NT2/D1 (cell line): ENCODE results near the gene CACNG5.

ENCODE experiments used
- SUZ12 ChIP-seq: IDR thresholded peaks from 2 replicates; pipeline ENCODE4 v1.6.1; 2011; ENCODE audit not compliant: insufficient read length, insufficient read depth; ENCODE audit errors: extremely low read depth
- YY1 ChIP-seq: IDR thresholded peaks from 2 replicates; pipeline ENCODE4 v1.6.1; 2011; ENCODE audit not compliant: insufficient read length, insufficient read depth
- ZNF274 ChIP-seq: IDR thresholded peaks from 2 replicates; pipeline ENCODE4 v1.6.1; 2011; ENCODE audit warnings: mild to moderate bottlenecking, low read depth, low read length

DNA sequence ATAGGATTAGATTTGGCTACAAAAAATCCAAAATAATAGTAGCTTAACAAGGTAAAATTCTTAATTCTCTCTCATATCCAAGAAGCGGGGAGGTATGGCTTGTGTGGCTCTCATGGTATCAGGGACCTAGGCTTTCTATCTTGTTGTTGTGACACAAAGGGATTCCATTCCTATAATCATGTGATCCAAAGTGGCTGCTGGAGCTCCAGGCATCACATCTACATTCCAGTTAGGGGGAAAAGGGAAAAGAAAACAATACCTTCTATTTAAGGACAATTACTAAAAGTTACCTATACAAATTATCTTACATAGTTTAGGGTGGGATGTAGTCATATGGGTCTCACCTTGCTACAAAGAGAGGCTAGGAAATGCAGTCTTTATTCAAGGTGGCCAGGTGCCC is 82.0 kb downstream of the CACNG5 start:
- no peak for TF ChIP-seq YY1
- TF ChIP-seq SUZ12 = no peak
- no peak for TF ChIP-seq ZNF274
